Measurements from ENCODE around the gene KCNAB1. TPM values are rescaled to one million over a fixed set of nuclear protein-coding genes. Genes with fewer than 3 reads are reported as not detected.

Gene KCNAB1
- total RNA-seq, 4 donors from 2014 or later: 1.6 to 2.9 (median 2.3) TPM

GRCh38 chr3:156148345-156148945 lies 28.1 kb downstream of the KCNAB1 start:
- no peak for TF ChIP-seq POLR2A (IDR thresholded peaks at IDR 0.05)
- TF ChIP-seq, protein P1, sequence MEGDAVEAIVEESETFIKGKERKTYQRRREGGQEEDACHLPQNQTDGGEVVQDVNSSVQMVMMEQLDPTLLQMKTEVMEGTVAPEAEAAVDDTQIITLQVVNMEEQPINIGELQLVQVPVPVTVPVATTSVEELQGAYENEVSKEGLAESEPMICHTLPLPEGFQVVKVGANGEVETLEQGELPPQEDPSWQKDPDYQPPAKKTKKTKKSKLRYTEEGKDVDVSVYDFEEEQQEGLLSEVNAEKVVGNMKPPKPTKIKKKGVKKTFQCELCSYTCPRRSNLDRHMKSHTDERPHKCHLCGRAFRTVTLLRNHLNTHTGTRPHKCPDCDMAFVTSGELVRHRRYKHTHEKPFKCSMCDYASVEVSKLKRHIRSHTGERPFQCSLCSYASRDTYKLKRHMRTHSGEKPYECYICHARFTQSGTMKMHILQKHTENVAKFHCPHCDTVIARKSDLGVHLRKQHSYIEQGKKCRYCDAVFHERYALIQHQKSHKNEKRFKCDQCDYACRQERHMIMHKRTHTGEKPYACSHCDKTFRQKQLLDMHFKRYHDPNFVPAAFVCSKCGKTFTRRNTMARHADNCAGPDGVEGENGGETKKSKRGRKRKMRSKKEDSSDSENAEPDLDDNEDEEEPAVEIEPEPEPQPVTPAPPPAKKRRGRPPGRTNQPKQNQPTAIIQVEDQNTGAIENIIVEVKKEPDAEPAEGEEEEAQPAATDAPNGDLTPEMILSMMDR (IDR thresholded peaks at IDR 0.05): no peak
- intact Hi-C loops (cut with DNase I; ENCODE audit: low total_unique reads): no loop called here
- no peak for DNase-seq (ENCODE audit: low spot score in 2 of 2)
- H3K4me3 ChIP-seq (ENCODE audit: low read depth, poor library complexity, severe bottlenecking): no peak overlapping the region

DNA sequence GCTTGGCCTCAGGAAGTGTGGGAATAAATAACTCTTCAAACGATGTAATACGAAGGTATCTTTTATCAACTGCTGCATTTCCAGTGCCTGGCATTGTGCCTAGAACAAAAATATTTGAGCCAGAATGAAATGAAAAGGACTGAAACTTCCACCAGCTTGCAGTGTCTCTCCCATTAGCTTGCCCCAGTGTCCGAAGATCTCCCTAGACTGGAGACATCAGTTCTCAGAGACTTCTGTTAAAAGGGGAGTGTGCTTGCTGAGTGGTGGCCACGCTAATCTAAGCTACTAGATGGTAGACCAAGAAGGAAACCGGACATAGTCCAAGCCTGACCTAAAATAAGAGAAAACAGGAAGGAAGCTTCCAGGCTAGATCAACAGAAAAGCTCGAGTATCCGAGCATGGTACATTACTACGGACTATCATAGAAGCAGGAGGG lies 28.6 kb downstream of the KCNAB1 start:
- H3K4me3 ChIP-seq (ENCODE audit: low read depth, poor library complexity, severe bottlenecking): no peak overlapping the region
- 41 to 44% methylated on average over 8 of the region's 8 CpGs for WGBS, 2 donors
- TF ChIP-seq POLR2A (IDR thresholded peaks at IDR 0.05): no peak
- TF ChIP-seq, protein P1 (IDR thresholded peaks at IDR 0.05): no peak
- intact Hi-C loops (cut with DNase I; ENCODE audit: low total_unique reads): no loop called here
- DNase-seq (ENCODE audit: low spot score in 2 of 2): no peak

DNA sequence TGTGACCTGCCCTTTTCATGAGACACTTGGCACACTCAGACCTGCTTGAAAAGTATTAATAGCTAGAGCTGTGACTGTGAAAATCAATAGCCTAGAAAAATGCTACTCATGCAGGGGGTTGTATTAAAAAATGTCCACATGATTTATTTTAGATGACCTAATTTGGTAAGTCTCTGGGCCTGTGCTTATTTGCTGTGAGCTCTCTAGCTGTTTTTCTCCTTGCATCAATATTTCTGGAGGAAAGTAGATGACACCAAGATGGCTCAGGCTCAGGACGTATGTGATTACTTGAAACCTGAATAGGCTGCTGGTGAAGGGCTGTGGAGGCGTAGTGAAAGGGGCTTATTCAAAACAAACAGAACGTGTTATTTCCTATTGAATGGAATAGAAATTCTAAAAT lies 29.5 kb downstream of the KCNAB1 start:
- 74 to 78% methylated on average over 3 of the region's 3 CpGs for WGBS, 2 donors
- DNase-seq (ENCODE audit: low spot score in 2 of 2): no peak
- no peak for TF ChIP-seq POLR2A (IDR thresholded peaks at IDR 0.05)
- TF ChIP-seq, protein P1 (IDR thresholded peaks at IDR 0.05): no peak
- intact Hi-C loops (cut with DNase I; ENCODE audit: low total_unique reads): no loop called here
- H3K4me3 ChIP-seq (ENCODE audit: low read depth, poor library complexity, severe bottlenecking): no peak overlapping the region

DNA sequence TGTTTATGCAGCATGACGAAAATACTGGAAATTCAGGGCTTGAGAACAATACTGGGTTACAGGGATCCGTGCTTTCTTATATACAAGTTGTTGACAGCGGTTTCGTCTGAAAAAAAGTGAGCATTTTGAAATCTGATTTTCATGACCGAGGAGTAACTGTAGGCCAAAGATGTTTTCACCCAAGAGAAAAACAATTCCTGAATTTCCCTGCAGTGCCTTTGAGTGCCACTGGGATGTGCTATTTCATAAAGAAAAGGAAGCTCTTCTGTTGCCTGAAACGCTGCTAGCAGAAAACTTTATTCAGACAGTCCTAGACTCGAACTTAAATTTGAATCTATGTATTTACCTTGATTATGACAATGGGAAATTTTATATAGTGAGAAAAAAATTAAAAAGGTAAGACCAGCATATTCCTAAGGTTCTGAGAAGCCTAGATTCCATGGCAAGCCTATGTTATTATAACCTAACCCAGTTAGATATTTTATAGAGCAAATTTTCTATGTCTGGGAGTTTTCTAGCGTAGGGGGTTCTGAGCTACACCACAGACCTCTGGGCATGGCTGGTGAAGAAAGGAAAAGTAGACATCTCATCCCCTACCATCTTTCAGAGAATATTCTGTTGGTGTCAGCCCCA lies 30.2 kb downstream of the KCNAB1 start:
- TF ChIP-seq, protein P1 (IDR thresholded peaks at IDR 0.05): peak in 1 of 3 donors; percentile 15
- no peak for TF ChIP-seq POLR2A (IDR thresholded peaks at IDR 0.05)
- no peak overlapping the region for H3K4me3 ChIP-seq (ENCODE audit: low read depth, poor library complexity, severe bottlenecking)
- 17 to 19% methylated on average over 8 of the region's 8 CpGs for WGBS, 2 donors
- intact Hi-C loops (cut with DNase I; ENCODE audit: low total_unique reads): no loop called here
- peak in 1 of 2 donors; percentile 72 for DNase-seq (ENCODE audit: low spot score in 2 of 2)

DNA sequence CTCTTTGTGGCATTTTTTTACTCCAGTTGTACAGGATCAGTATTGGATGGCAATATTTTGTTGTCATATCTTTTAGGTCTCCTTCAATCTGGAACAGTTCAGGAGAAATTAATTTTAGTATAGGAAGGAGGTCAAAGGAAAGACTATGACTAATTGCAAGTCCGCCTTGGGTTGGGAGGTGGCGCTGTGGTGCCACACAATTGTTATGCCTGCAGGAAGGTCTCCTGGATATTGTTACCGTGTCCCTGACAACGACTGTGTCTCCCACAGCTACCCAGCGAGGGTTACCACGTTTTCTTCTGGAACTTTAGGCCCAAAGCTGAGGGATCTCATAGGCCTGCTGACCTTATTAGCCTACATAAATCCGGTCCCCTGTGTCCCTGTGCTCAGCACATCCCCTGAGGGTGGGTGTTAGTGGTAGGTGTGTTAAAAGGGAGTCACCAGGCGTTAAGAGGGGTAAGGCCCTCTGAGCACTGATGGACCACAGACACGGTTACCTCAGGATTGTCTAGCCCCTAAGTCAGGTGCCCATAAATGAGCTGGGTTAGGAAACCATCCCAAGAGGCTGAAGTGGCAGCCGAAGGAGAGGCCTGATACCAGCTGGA lies 31.5 kb downstream of the KCNAB1 start:
- WGBS, 2 donors: 41 to 47% methylated on average over 10 of the region's 10 CpGs
- DNase-seq (ENCODE audit: low spot score in 2 of 2): peak; percentile 43 to 94
- TF ChIP-seq POLR2A (IDR thresholded peaks at IDR 0.05): no peak
- TF ChIP-seq, protein P1 (IDR thresholded peaks at IDR 0.05): no peak
- no peak overlapping the region for H3K4me3 ChIP-seq (ENCODE audit: low read depth, poor library complexity, severe bottlenecking)
- intact Hi-C loops (cut with DNase I; ENCODE audit: low total_unique reads): no loop called here

Measured in lower leg skin (tissue), 4 donors.